CD14-positive monocyte (primary cell): ENCODE data around the gene ELAPOR1. TPM values are rescaled to one million over a fixed set of nuclear protein-coding genes. Genes with fewer than 3 reads are reported as not detected.

ENCODE experiments used
- DNase-seq, 3 donors: peaks; one replicate each; pipeline ENCODE4 v3.0.0-alpha.2; 2011 to 2022
- H2AFZ ChIP-seq: 2 replicates; pipeline ENCODE4 v1.6.0; 2012; ENCODE audit warnings: mild to moderate bottlenecking, low read depth, low read length, inconsistent platforms; ENCODE audit not compliant: insufficient read depth, poor library complexity, severe bottlenecking
- H3K27ac ChIP-seq, 2 donors: 1 replicate in 1 of 2; 2 replicates in 1 of 2; pipeline ENCODE4 v1.5.1; 2012 to 2013; ENCODE audit warnings: low read length in 2 of 2, control low read depth in 1 of 2, inconsistent platforms in 1 of 2, low read depth in 1 of 2, mild to moderate bottlenecking in 1 of 2
- H3K27me3 ChIP-seq, 2 donors: one replicate each; pipeline versions ENCODE4 v1.6.0 to v1.6.1; 2011 to 2013; ENCODE audit warnings: low read length in 2 of 2; ENCODE audit not compliant: control insufficient read depth in 2 of 2, insufficient read depth in 2 of 2
- H3K36me3 ChIP-seq, 2 donors: replicated peaks in 1 of 2; 1 replicate in 1 of 2; 2 replicates in 1 of 2; pipeline versions ENCODE4 v1.5.1 to v1.6.1; 2012 to 2013; ENCODE audit warnings: low read length in 2 of 2, control low read depth in 1 of 2, inconsistent platforms in 1 of 2, mild to moderate bottlenecking in 1 of 2; ENCODE audit not compliant: insufficient read depth in 2 of 2, control insufficient read depth in 1 of 2
- H3K4me1 ChIP-seq, 2 donors: 1 replicate in 1 of 2; 2 replicates in 1 of 2; pipeline versions ENCODE4 v1.5.1 to v1.6.1; 2012 to 2013; ENCODE audit warnings: low read length in 2 of 2, control low read depth in 1 of 2, inconsistent platforms in 1 of 2, mild to moderate bottlenecking in 1 of 2, moderate library complexity in 1 of 2; ENCODE audit not compliant: insufficient read depth in 2 of 2, control insufficient read depth in 1 of 2
- H3K4me2 ChIP-seq: replicated peaks from 2 replicates; pipeline ENCODE3; 2012; ENCODE audit warnings: low read length, moderate library complexity, mild to moderate bottlenecking; ENCODE audit not compliant: poor library complexity, severe bottlenecking; ENCODE audit errors: extremely low read depth
- H3K4me3 ChIP-seq, 3 experiments: fragments of 200-600 bp in 1 of 3; sonication (generic) in 1 of 3; replicated peaks in 1 of 3; 1 replicate in 2 of 3; 2 replicates in 1 of 3; pipeline ENCODE4 v1.5.1; 2011 to 2013; ENCODE audit warnings: low read length in 3 of 3, mild to moderate bottlenecking in 3 of 3, control low read depth in 2 of 3, low read depth in 2 of 3, inconsistent platforms in 1 of 3, moderate library complexity in 1 of 3
- H3K79me2 ChIP-seq: 2 replicates; pipeline ENCODE4 v1.6.0; 2012; ENCODE audit warnings: mild to moderate bottlenecking, control low read depth, inconsistent platforms, low read length, moderate library complexity; ENCODE audit not compliant: insufficient read depth
- H3K9ac ChIP-seq: 2 replicates; pipeline ENCODE4 v1.6.0; 2017; ENCODE audit warnings: low read length, mild to moderate bottlenecking; ENCODE audit not compliant: insufficient read depth, poor library complexity, severe bottlenecking
- H3K9me3 ChIP-seq, 2 donors: replicated peaks in 1 of 2; 1 replicate in 1 of 2; 2 replicates in 1 of 2; pipeline versions ENCODE4 v1.5.1 to v1.6.1; 2012 to 2013; ENCODE audit warnings: low read length in 2 of 2, control low read depth in 1 of 2; ENCODE audit not compliant: control insufficient read depth in 1 of 2, insufficient read depth in 1 of 2
- H4K20me1 ChIP-seq: 2 replicates; pipeline ENCODE4 v1.6.0; 2012; ENCODE audit warnings: mild to moderate bottlenecking, low read length, control low read depth, moderate library complexity; ENCODE audit not compliant: insufficient read depth
- H3K27ac Mint-ChIP-seq, 7 donors: one replicate each; pipeline ENCODE4 v1.8.0; 2020; ENCODE audit warnings: mild to moderate bottlenecking in 7 of 7, mixed read lengths in 7 of 7, moderate library complexity in 6 of 7, inconsistent platforms in 2 of 7
- H3K27me3 Mint-ChIP-seq, 3 donors: one replicate each; pipeline ENCODE4 v1.8.0; 2021 to 2022; ENCODE audit warnings: low read depth in 3 of 3, mild to moderate bottlenecking in 3 of 3, mixed read lengths in 3 of 3, moderate library complexity in 3 of 3, inconsistent platforms in 1 of 3
- H3K36me3 Mint-ChIP-seq, 2 donors: one replicate each; pipeline ENCODE4 v1.8.0; 2020; ENCODE audit warnings: mixed read lengths in 2 of 2, inconsistent platforms in 1 of 2, mild to moderate bottlenecking in 1 of 2
- H3K4me1 Mint-ChIP-seq: one replicate; pipeline ENCODE4 v1.8.0; 2020; ENCODE audit warnings: mild to moderate bottlenecking, mixed read lengths
- H3K4me3 Mint-ChIP-seq, 2 donors: one replicate each; pipeline ENCODE4 v1.8.0; 2020; ENCODE audit warnings: mild to moderate bottlenecking in 2 of 2, mixed read lengths in 2 of 2, moderate library complexity in 1 of 2
- H3K9me3 Mint-ChIP-seq, 7 donors: one replicate each; pipeline ENCODE4 v1.8.0; 2020 to 2022; ENCODE audit warnings: mixed read lengths in 7 of 7, mild to moderate bottlenecking in 6 of 7, moderate library complexity in 6 of 7, inconsistent platforms in 2 of 7
- CTCF ChIP-seq: fragments of 200-600 bp; IDR thresholded peaks from one replicate; pipeline ENCODE4 v1.8.0; 2022; ENCODE audit warnings: antibody characterized with exemption, mild to moderate bottlenecking
- WGBS: methylation state at CpG from one replicate; pipeline ENCODE4 v1.1.5; 2013; ENCODE audit warnings: missing lambda C conversion rate; ENCODE audit not compliant: insufficient coverage; 5-methylcytosine and 5-hydroxymethylcytosine counted together
- intact Hi-C, 2 donors: fragments of 100-400 bp; cut with micrococcal nuclease; formaldehyde crosslinking; loops; one replicate each; pipeline versions ENCODE4 v1.15.0 to v1.15.1; 2023
- polyA minus RNA-seq: library from RNA; depleted of rRNA, polyadenylated mRNA; stranded (reverse); fragments of >200 nt; gene quantifications from 2 replicates; pipeline ENCODE4 v1.2.3, GENCODE V29; 2012
- polyA plus RNA-seq, 3 donors: library from polyadenylated mRNA; depleted of rRNA in 1 of 3; unstranded in 2 of 3; stranded (reverse) in 1 of 3; fragments of 300-500 nt in 2 of 3; fragments of >200 nt in 1 of 3; fragmentation: Illumina TruSeq in 2 of 3; gene quantifications; 1 replicate in 2 of 3; 2 replicates in 1 of 3; pipeline ENCODE4 v1.2.3, GENCODE V29; 2012 to 2021
- total RNA-seq, 12 experiments: library from RNA in 1 of 12; stranded (reverse) in 1 of 12; fragments of 120-200 nt in 1 of 12; gene quantifications; one replicate each; pipeline ENCODE4 v1.2.4 and lab custom pipeline; 2013 to 2026; ENCODE audit warnings: mixed read lengths in 6 of 12, inconsistent platforms in 1 of 12

The ELAPOR1 gene, protein sequence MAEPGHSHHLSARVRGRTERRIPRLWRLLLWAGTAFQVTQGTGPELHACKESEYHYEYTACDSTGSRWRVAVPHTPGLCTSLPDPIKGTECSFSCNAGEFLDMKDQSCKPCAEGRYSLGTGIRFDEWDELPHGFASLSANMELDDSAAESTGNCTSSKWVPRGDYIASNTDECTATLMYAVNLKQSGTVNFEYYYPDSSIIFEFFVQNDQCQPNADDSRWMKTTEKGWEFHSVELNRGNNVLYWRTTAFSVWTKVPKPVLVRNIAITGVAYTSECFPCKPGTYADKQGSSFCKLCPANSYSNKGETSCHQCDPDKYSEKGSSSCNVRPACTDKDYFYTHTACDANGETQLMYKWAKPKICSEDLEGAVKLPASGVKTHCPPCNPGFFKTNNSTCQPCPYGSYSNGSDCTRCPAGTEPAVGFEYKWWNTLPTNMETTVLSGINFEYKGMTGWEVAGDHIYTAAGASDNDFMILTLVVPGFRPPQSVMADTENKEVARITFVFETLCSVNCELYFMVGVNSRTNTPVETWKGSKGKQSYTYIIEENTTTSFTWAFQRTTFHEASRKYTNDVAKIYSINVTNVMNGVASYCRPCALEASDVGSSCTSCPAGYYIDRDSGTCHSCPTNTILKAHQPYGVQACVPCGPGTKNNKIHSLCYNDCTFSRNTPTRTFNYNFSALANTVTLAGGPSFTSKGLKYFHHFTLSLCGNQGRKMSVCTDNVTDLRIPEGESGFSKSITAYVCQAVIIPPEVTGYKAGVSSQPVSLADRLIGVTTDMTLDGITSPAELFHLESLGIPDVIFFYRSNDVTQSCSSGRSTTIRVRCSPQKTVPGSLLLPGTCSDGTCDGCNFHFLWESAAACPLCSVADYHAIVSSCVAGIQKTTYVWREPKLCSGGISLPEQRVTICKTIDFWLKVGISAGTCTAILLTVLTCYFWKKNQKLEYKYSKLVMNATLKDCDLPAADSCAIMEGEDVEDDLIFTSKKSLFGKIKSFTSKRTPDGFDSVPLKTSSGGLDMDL
- total RNA-seq (2013): 0.17 TPM
- polyA plus RNA-seq (under 1 TPM in 1 of 3 donors, not detected in 2; 0.12 TPM), polyA minus RNA-seq (0.08 and 0.28 TPM in 2 replicates), total RNA-seq (lab: John Stamatoyannopoulos, UW) (0.18 to 11.2 (median 0.54) reads per million in 11 experiments)

- Histone ChIP-seq H2AFZ (peak within 1 kb of the TSS; percentile 43), H3K36me3 (no peaks in the 10 kb centered on the region), H3K4me3 (peak within 1 kb of the TSS in 1 of 3 experiments; percentile 69), H3K4me1 (peaks cover 33 to 35% of the 10 kb centered on the region in 2 donors), H3K9me3 (peaks cover 0 to 10% of the 10 kb centered on the region in 2 donors), H4K20me1 (no peaks in the 10 kb centered on the region), H3K9ac (peak within 1 kb of the TSS; percentile 25), H3K27ac (no peak within 1 kb of the TSS), H3K4me2 (peak within 1 kb of the TSS; percentile 80), H3K27me3 (peaks cover 32 to 35% of the 10 kb centered on the region in 2 donors), H3K79me2 (no peaks in the 10 kb centered on the region)
- H3K4me1 Mint-ChIP-seq: peaks cover 40% of the 10 kb centered on the region
- 2% methylated on average over 39 of the region's 56 CpGs for WGBS
- H3K27ac Mint-ChIP-seq: peak within 1 kb of the TSS in 6 of 7 donors; percentile 30 to 88 (median 58)
- peaks cover 3 to 14% of the 10 kb centered on the region in 2 donors for H3K36me3 Mint-ChIP-seq
- intact Hi-C loops: loop anchor here (2.0 to 10.0 kb wide), 3 partner anchors 71 to 149 kb away; partner anchors contain the start of genes CLCC1 (in 2 of the 2) and WDR47 (in 2 of the 2)
- DNase-seq: peak in 2 of 3 donors; percentile 10 to 27
- H3K27me3 Mint-ChIP-seq: peaks cover 38 to 55% (median 54%) of the 10 kb centered on the region in 3 donors
- TF ChIP-seq CTCF: no peak
- peak within 1 kb of the TSS; percentile 77 to 92 for H3K4me3 Mint-ChIP-seq
- peaks cover 0 to 15% (median 6%) of the 10 kb centered on the region in 7 donors for H3K9me3 Mint-ChIP-seq
Observed at GRCh38 chr1:109113590-109114341, at the start of gene ELAPOR1. Gene ELAPOR1 (plus strand): TSS chr1:109114115. CDS start chr1:109114184, 69 bp downstream.
